Liver (tissue), 9 donors: Measurements from ENCODE around the gene FAM20C. TPM values are rescaled to one million over a fixed set of nuclear protein-coding genes. Genes with fewer than 3 reads are reported as not detected.

Experiments
- DNase-seq: peaks from one replicate; pipeline ENCODE4 v3.0.0-alpha.2; 2017; ENCODE audit warnings: low spot score
- H3K27ac ChIP-seq, 2 donors: one replicate each; pipeline ENCODE4 v1.7.0; 2013; ENCODE audit warnings: inconsistent platforms in 2 of 2, low read length in 2 of 2, control low read depth in 1 of 2, low read depth in 1 of 2, mild to moderate bottlenecking in 1 of 2
- H3K27me3 ChIP-seq, 4 donors: one replicate each; pipeline versions ENCODE4 v1.6.1 to v1.7.0; 2013; ENCODE audit warnings: low read length in 3 of 4, inconsistent platforms in 1 of 4, mild to moderate bottlenecking in 1 of 4, moderate library complexity in 1 of 4; ENCODE audit not compliant: control insufficient read depth in 4 of 4, insufficient read depth in 4 of 4
- H3K36me3 ChIP-seq, 4 donors: one replicate each; pipeline versions ENCODE4 v1.6.1 to v1.7.0; 2013; ENCODE audit warnings: low read length in 3 of 4, mild to moderate bottlenecking in 3 of 4, low read depth in 1 of 4, moderate library complexity in 1 of 4; ENCODE audit not compliant: control insufficient read depth in 4 of 4, insufficient read depth in 3 of 4
- H3K4me1 ChIP-seq, 4 donors: one replicate each; pipeline versions ENCODE4 v1.6.1 to v1.7.0; 2013; ENCODE audit warnings: low read length in 3 of 4, mild to moderate bottlenecking in 3 of 4, moderate library complexity in 1 of 4; ENCODE audit not compliant: control insufficient read depth in 4 of 4, insufficient read depth in 4 of 4
- H3K4me3 ChIP-seq, 3 donors: one replicate each; pipeline versions ENCODE4 v1.6.1 to v1.7.0; 2013; ENCODE audit warnings: low read length in 3 of 3, control low read depth in 1 of 3, low read depth in 1 of 3, mild to moderate bottlenecking in 1 of 3
- H3K9ac ChIP-seq, 2 donors: one replicate each; pipeline ENCODE4 v1.7.0; 2013; ENCODE audit warnings: low read length in 2 of 2, mild to moderate bottlenecking in 2 of 2, moderate library complexity in 2 of 2, control low read depth in 1 of 2, low read depth in 1 of 2
- H3K9me3 ChIP-seq, 4 donors: one replicate each; pipeline versions ENCODE4 v1.6.1 to v1.7.0; 2013; ENCODE audit warnings: low read length in 3 of 4; ENCODE audit not compliant: control insufficient read depth in 4 of 4
- EGR1 ChIP-seq, 2 donors: IDR thresholded peaks; 2 replicates each; pipeline ENCODE4 v1.6.1; 2016 to 2018; ENCODE audit warnings: antibody characterized with exemption in 2 of 2, low read depth in 2 of 2
- FOXA1 ChIP-seq: IDR thresholded peaks from 2 replicates; pipeline ENCODE4 v1.6.1; 2016; ENCODE audit warnings: antibody characterized with exemption
- FOXA2 ChIP-seq: IDR thresholded peaks from 2 replicates; pipeline ENCODE4 v1.6.1; 2016; ENCODE audit warnings: antibody characterized with exemption
- HNF4A ChIP-seq, 2 donors: conservative IDR thresholded peaks; 2 replicates each; pipeline ENCODE4 v1.6.1; 2016; ENCODE audit warnings: antibody characterized with exemption in 2 of 2, mild to moderate bottlenecking in 2 of 2
- HNF4G ChIP-seq: IDR thresholded peaks from 2 replicates; pipeline ENCODE4 v1.6.1; 2016; ENCODE audit warnings: antibody characterized with exemption
- JUND ChIP-seq, 2 donors: IDR thresholded peaks; 2 replicates each; pipeline ENCODE4 v1.6.1; 2016; ENCODE audit warnings: antibody characterized with exemption in 2 of 2
- NR2F2 ChIP-seq: IDR thresholded peaks from 2 replicates; pipeline ENCODE4 v1.6.1; 2016; ENCODE audit warnings: antibody characterized with exemption
- RAD21 ChIP-seq, 2 donors: IDR thresholded peaks; 2 replicates each; pipeline ENCODE4 v1.6.1; 2016; ENCODE audit warnings: antibody characterized with exemption in 2 of 2, mild to moderate bottlenecking in 2 of 2
- RXRA ChIP-seq, 2 donors: IDR thresholded peaks; 2 replicates each; pipeline ENCODE4 v1.6.1; 2017 to 2018; ENCODE audit warnings: antibody characterized with exemption in 2 of 2, mild to moderate bottlenecking in 1 of 2
- SP1 ChIP-seq: IDR thresholded peaks from 2 replicates; pipeline ENCODE4 v1.6.1; 2018; ENCODE audit warnings: antibody characterized with exemption, mild to moderate bottlenecking
- TAF1 ChIP-seq: conservative IDR thresholded peaks from 2 replicates; pipeline ENCODE4 v1.6.1; 2016; ENCODE audit warnings: antibody characterized with exemption, mild to moderate bottlenecking
- YY1 ChIP-seq: IDR thresholded peaks from 2 replicates; pipeline ENCODE4 v1.6.1; 2016; ENCODE audit warnings: antibody characterized with exemption, mild to moderate bottlenecking
- WGBS: extraction: QIAGEN DNeasy Blood & Tissue Kit; methylation state at CpG from one replicate; pipeline ENCODE4 v1.1.7; 2013; 5-methylcytosine and 5-hydroxymethylcytosine counted together
- polyA plus RNA-seq, 2 donors: library from polyadenylated mRNA; stranded (reverse) in 1 of 2; unstranded in 1 of 2; fragments of 200-250 nt in 1 of 2; fragments of >200 nt in 1 of 2; fragmentation: Nextera tagmentation in 1 of 2; extraction: Ambion mirVana in 1 of 2; gene quantifications; one replicate each; pipeline versions ENCODE4 v1.2.1 to v1.2.3, GENCODE V29; 2013 to 2015
- total RNA-seq, 2 donors: library from RNA; depleted of rRNA; stranded (reverse); fragments of >200 nt; gene quantifications; one replicate each; pipeline ENCODE4 v1.2.3, GENCODE V29; 2014
- TF ChIP-seq, protein P1 (sequence below): IDR thresholded peaks from 2 replicates; pipeline ENCODE4 v1.6.1; 2016; ENCODE audit warnings: antibody characterized with exemption
- TF ChIP-seq, protein P2 (sequence below): IDR thresholded peaks from 2 replicates; pipeline ENCODE4 v1.6.1; 2016; ENCODE audit warnings: antibody characterized with exemption, mild to moderate bottlenecking
- TF ChIP-seq, protein P3 (sequence below): fragments of 150-350 bp; IDR thresholded peaks from 2 replicates; pipeline ENCODE4 v1.5.1; 2017; ENCODE audit warnings: improper control_type of control experiment, low read depth, low read length; ENCODE audit not compliant: missing input control
- TF ChIP-seq, protein P4 (sequence below): IDR thresholded peaks from 2 replicates; pipeline ENCODE4 v1.6.1; 2016; ENCODE audit warnings: antibody characterized with exemption
- TF ChIP-seq, protein P5 (sequence below): IDR thresholded peaks from 2 replicates; pipeline ENCODE4 v1.6.1; 2016; ENCODE audit warnings: antibody characterized with exemption
- donor health status: healthy.
- donor health status: healthy.
- donor health status: healthy.
- donor health status: healthy.
- donor health status: healthy.

Gene FAM20C
- total and polyA plus RNA-seq, 4 donors: 13.4 to 40.4 (median 31.5) TPM

DNA sequence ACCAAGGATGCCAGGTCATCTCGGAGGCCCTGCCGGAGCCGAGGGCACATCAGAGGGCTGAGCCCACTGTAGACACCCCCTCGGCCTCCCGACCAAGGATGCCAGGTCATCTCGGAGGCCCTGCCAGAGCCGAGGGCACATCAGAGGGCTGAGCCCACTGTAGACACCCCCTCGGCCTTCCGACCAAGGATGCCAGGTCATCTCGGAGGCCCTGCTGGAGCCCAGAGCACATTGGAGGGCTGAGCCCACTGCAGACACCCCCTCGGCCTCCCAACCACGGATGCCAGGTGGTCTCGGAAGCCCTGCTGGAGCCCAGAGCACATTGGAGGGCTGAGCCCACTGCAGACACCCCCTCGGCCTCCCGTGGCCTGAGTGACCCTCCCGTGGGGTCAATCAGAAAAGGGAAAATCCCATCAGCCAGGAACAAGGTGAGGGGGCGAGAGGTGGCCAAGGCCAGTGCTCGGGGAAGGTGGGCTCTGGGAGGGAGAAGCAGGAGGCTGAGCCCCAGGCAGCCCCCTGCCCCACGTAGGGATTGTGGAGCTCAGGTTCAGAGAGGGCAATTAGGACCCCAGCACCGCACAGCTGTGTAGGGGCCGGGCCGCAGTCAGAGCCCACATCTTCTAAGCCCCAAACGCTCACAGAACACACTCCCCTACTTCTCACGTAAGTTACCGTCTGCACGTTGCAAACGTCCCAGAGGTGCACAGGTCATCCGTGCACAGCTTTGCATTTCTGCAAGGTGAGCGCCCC is 60.0 kb downstream of the FAM20C start:
- H3K27ac ChIP-seq: no peak overlapping the region
- DNase-seq: no peak
- TF ChIP-seq, protein P1, sequence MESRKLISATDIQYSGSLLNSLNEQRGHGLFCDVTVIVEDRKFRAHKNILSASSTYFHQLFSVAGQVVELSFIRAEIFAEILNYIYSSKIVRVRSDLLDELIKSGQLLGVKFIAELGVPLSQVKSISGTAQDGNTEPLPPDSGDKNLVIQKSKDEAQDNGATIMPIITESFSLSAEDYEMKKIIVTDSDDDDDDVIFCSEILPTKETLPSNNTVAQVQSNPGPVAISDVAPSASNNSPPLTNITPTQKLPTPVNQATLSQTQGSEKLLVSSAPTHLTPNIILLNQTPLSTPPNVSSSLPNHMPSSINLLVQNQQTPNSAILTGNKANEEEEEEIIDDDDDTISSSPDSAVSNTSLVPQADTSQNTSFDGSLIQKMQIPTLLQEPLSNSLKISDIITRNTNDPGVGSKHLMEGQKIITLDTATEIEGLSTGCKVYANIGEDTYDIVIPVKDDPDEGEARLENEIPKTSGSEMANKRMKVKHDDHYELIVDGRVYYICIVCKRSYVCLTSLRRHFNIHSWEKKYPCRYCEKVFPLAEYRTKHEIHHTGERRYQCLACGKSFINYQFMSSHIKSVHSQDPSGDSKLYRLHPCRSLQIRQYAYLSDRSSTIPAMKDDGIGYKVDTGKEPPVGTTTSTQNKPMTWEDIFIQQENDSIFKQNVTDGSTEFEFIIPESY: no peak
- TF ChIP-seq, protein P2, sequence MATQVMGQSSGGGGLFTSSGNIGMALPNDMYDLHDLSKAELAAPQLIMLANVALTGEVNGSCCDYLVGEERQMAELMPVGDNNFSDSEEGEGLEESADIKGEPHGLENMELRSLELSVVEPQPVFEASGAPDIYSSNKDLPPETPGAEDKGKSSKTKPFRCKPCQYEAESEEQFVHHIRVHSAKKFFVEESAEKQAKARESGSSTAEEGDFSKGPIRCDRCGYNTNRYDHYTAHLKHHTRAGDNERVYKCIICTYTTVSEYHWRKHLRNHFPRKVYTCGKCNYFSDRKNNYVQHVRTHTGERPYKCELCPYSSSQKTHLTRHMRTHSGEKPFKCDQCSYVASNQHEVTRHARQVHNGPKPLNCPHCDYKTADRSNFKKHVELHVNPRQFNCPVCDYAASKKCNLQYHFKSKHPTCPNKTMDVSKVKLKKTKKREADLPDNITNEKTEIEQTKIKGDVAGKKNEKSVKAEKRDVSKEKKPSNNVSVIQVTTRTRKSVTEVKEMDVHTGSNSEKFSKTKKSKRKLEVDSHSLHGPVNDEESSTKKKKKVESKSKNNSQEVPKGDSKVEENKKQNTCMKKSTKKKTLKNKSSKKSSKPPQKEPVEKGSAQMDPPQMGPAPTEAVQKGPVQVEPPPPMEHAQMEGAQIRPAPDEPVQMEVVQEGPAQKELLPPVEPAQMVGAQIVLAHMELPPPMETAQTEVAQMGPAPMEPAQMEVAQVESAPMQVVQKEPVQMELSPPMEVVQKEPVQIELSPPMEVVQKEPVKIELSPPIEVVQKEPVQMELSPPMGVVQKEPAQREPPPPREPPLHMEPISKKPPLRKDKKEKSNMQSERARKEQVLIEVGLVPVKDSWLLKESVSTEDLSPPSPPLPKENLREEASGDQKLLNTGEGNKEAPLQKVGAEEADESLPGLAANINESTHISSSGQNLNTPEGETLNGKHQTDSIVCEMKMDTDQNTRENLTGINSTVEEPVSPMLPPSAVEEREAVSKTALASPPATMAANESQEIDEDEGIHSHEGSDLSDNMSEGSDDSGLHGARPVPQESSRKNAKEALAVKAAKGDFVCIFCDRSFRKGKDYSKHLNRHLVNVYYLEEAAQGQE: no peak
- no peak for TF ChIP-seq HNF4G
- TF ChIP-seq, protein P3, sequence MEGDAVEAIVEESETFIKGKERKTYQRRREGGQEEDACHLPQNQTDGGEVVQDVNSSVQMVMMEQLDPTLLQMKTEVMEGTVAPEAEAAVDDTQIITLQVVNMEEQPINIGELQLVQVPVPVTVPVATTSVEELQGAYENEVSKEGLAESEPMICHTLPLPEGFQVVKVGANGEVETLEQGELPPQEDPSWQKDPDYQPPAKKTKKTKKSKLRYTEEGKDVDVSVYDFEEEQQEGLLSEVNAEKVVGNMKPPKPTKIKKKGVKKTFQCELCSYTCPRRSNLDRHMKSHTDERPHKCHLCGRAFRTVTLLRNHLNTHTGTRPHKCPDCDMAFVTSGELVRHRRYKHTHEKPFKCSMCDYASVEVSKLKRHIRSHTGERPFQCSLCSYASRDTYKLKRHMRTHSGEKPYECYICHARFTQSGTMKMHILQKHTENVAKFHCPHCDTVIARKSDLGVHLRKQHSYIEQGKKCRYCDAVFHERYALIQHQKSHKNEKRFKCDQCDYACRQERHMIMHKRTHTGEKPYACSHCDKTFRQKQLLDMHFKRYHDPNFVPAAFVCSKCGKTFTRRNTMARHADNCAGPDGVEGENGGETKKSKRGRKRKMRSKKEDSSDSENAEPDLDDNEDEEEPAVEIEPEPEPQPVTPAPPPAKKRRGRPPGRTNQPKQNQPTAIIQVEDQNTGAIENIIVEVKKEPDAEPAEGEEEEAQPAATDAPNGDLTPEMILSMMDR: no peak
- TF ChIP-seq, protein P4, sequence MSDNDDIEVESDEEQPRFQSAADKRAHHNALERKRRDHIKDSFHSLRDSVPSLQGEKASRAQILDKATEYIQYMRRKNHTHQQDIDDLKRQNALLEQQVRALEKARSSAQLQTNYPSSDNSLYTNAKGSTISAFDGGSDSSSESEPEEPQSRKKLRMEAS: no peak
- TF ChIP-seq HNF4A (conservative IDR thresholded peaks at IDR 0.05): no peak
- no peak for TF ChIP-seq TAF1
- no peak for TF ChIP-seq SP1
- TF ChIP-seq FOXA2: no peak
- no peak for TF ChIP-seq EGR1 (IDR thresholded peaks at IDR 0.05; ENCODE audit: low read depth in 2 of 2)
- no peak for TF ChIP-seq NR2F2
- no peak for TF ChIP-seq RAD21 (IDR thresholded peaks at IDR 0.05)
- TF ChIP-seq, protein P5, sequence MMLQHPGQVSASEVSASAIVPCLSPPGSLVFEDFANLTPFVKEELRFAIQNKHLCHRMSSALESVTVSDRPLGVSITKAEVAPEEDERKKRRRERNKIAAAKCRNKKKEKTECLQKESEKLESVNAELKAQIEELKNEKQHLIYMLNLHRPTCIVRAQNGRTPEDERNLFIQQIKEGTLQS: no peak
- no peak for TF ChIP-seq FOXA1
- no peak for TF ChIP-seq JUND (IDR thresholded peaks at IDR 0.05)
- TF ChIP-seq YY1: no peak
- no peak for TF ChIP-seq RXRA (IDR thresholded peaks at IDR 0.05)
- H3K27me3 ChIP-seq: no peaks in the 10 kb centered on the region
- H3K9ac ChIP-seq: no peak overlapping the region
- peaks cover 24 to 74% (median 38%) of the 10 kb centered on the region in 4 donors for H3K36me3 ChIP-seq
- 94% methylated on average over 29 of the region's 29 CpGs for WGBS
- no peaks in the 10 kb centered on the region for H3K4me1 ChIP-seq
- no peak overlapping the region for H3K4me3 ChIP-seq
- H3K9me3 ChIP-seq: no peaks in the 10 kb centered on the region
